ENCODE measurements around the gene LMX1A.

Gene LMX1A

GRCh38 chr1:165288350-165289120 is 68.0 kb downstream of the LMX1A start:
- H3K4me3 ChIP-seq (ENCODE audit: low read depth, low read length) = no peak overlapping the region
- no peak overlapping the region for H3K27ac ChIP-seq (ENCODE audit: low read depth, low read length)

GRCh38 chr1:165287781-165288180 is 68.7 kb downstream of the LMX1A start:
- H3K27ac ChIP-seq (ENCODE audit: low read depth, low read length) = no peak overlapping the region
- H3K4me1 ChIP-seq (ENCODE audit: control insufficient read depth, insufficient read depth, low read length) = peaks cover 18% of the 10 kb centered on the region
- no peaks in the 10 kb centered on the region for H3K27me3 ChIP-seq (ENCODE audit: control insufficient read depth, insufficient read depth, low read length)
- no peaks in the 10 kb centered on the region for H3K36me3 ChIP-seq (ENCODE audit: control insufficient read depth, insufficient read depth, low read length)
- peaks cover 13% of the 10 kb centered on the region for H3K9me3 ChIP-seq (ENCODE audit: control insufficient read depth, insufficient read depth, low read depth, low read length)
- H3K4me3 ChIP-seq (ENCODE audit: low read depth, low read length) = no peak overlapping the region
- no peak overlapping the region for H3K9ac ChIP-seq (ENCODE audit: low read length)

More at GRCh38 chr1:165288350-165289120, 68.0 kb downstream of the LMX1A start:
- peaks cover 13% of the 10 kb centered on the region for H3K9me3 ChIP-seq (ENCODE audit: control insufficient read depth, insufficient read depth, low read depth, low read length)
- H3K4me1 ChIP-seq (ENCODE audit: control insufficient read depth, insufficient read depth, low read length) = peaks cover 18% of the 10 kb centered on the region
- no peaks in the 10 kb centered on the region for H3K36me3 ChIP-seq (ENCODE audit: control insufficient read depth, insufficient read depth, low read length)
- no peaks in the 10 kb centered on the region for H3K27me3 ChIP-seq (ENCODE audit: control insufficient read depth, insufficient read depth, low read length)
- H3K9ac ChIP-seq (ENCODE audit: low read length) = no peak overlapping the region

- peaks cover 13% of the 10 kb centered on the region for H3K9me3 ChIP-seq (ENCODE audit: control insufficient read depth, insufficient read depth, low read depth, low read length)
- no peaks in the 10 kb centered on the region for H3K36me3 ChIP-seq (ENCODE audit: control insufficient read depth, insufficient read depth, low read length)
Observed at GRCh38 chr1:165287329-165287728, 69.2 kb downstream of the LMX1A start.

GRCh38 chr1:165284454-165284853 is 72.1 kb downstream of the LMX1A start:
- Histone ChIP-seq H3K27ac (ENCODE audit: low read depth, low read length) (no peak overlapping the region), H3K36me3 (ENCODE audit: control insufficient read depth, insufficient read depth, low read length) (no peaks in the 10 kb centered on the region), H3K27me3 (ENCODE audit: control insufficient read depth, insufficient read depth, low read length) (no peaks in the 10 kb centered on the region), H3K9me3 (ENCODE audit: control insufficient read depth, insufficient read depth, low read depth, low read length) (no peaks in the 10 kb centered on the region), H3K4me1 (ENCODE audit: control insufficient read depth, insufficient read depth, low read length) (peaks cover 29% of the 10 kb centered on the region), H3K4me3 (ENCODE audit: low read depth, low read length) (no peak overlapping the region), H3K9ac (ENCODE audit: low read length) (no peak overlapping the region)

More at GRCh38 chr1:165287329-165287728, 69.2 kb downstream of the LMX1A start:
- Histone ChIP-seq H3K4me3 (ENCODE audit: low read depth, low read length) (no peak overlapping the region), H3K4me1 (ENCODE audit: control insufficient read depth, insufficient read depth, low read length) (peaks cover 18% of the 10 kb centered on the region), H3K27me3 (ENCODE audit: control insufficient read depth, insufficient read depth, low read length) (no peaks in the 10 kb centered on the region), H3K9ac (ENCODE audit: low read length) (no peak overlapping the region), H3K27ac (ENCODE audit: low read depth, low read length) (no peak overlapping the region)

- Histone ChIP-seq H3K27ac (ENCODE audit: low read depth, low read length) (no peak overlapping the region), H3K36me3 (ENCODE audit: control insufficient read depth, insufficient read depth, low read length) (no peaks in the 10 kb centered on the region), H3K9me3 (ENCODE audit: control insufficient read depth, insufficient read depth, low read depth, low read length) (no peaks in the 10 kb centered on the region), H3K27me3 (ENCODE audit: control insufficient read depth, insufficient read depth, low read length) (no peaks in the 10 kb centered on the region), H3K9ac (ENCODE audit: low read length) (no peak overlapping the region), H3K4me1 (ENCODE audit: control insufficient read depth, insufficient read depth, low read length) (peaks cover 11% of the 10 kb centered on the region), H3K4me3 (ENCODE audit: low read depth, low read length) (no peak overlapping the region)
Observed at GRCh38 chr1:165281207-165281901, 75.2 kb downstream of the LMX1A start.

- H3K9me3 ChIP-seq (ENCODE audit: control insufficient read depth, insufficient read depth, low read depth, low read length) = no peaks in the 10 kb centered on the region
- H3K36me3 ChIP-seq (ENCODE audit: control insufficient read depth, insufficient read depth, low read length) = no peaks in the 10 kb centered on the region
- H3K27ac ChIP-seq (ENCODE audit: low read depth, low read length) = no peak overlapping the region
- H3K4me3 ChIP-seq (ENCODE audit: low read depth, low read length) = no peak overlapping the region
- no peaks in the 10 kb centered on the region for H3K27me3 ChIP-seq (ENCODE audit: control insufficient read depth, insufficient read depth, low read length)
- peaks cover 20% of the 10 kb centered on the region for H3K4me1 ChIP-seq (ENCODE audit: control insufficient read depth, insufficient read depth, low read length)
- H3K9ac ChIP-seq (ENCODE audit: low read length) = no peak overlapping the region
Observed at GRCh38 chr1:165279882-165280281, 76.6 kb downstream of the LMX1A start.

GRCh38 chr1:165276314-165276713 is 80.2 kb downstream of the LMX1A start:
- Histone ChIP-seq H3K27ac (ENCODE audit: low read depth, low read length) (no peak overlapping the region), H3K27me3 (ENCODE audit: control insufficient read depth, insufficient read depth, low read length) (no peaks in the 10 kb centered on the region), H3K4me1 (ENCODE audit: control insufficient read depth, insufficient read depth, low read length) (peaks cover 20% of the 10 kb centered on the region), H3K36me3 (ENCODE audit: control insufficient read depth, insufficient read depth, low read length) (no peaks in the 10 kb centered on the region), H3K4me3 (ENCODE audit: low read depth, low read length) (no peak overlapping the region), H3K9ac (ENCODE audit: low read length) (no peak overlapping the region), H3K9me3 (ENCODE audit: control insufficient read depth, insufficient read depth, low read depth, low read length) (no peaks in the 10 kb centered on the region)

GRCh38 chr1:165265196-165265838 is 91.2 kb downstream of the LMX1A start:
- no peak overlapping the region for H3K27ac ChIP-seq (ENCODE audit: low read depth, low read length)
- H3K4me1 ChIP-seq (ENCODE audit: control insufficient read depth, insufficient read depth, low read length) = peaks cover 7% of the 10 kb centered on the region
- no peak overlapping the region for H3K9ac ChIP-seq (ENCODE audit: low read length)
- no peaks in the 10 kb centered on the region for H3K36me3 ChIP-seq (ENCODE audit: control insufficient read depth, insufficient read depth, low read length)
- H3K4me3 ChIP-seq (ENCODE audit: low read depth, low read length) = no peak overlapping the region; the same call in 1 of the 2 replicates
- no peaks in the 10 kb centered on the region; the same call in 1 of the 2 replicates for H3K27me3 ChIP-seq (ENCODE audit: control insufficient read depth, insufficient read depth, low read length)
- peaks cover 3% of the 10 kb centered on the region; the same call in 1 of the 2 replicates for H3K9me3 ChIP-seq (ENCODE audit: control insufficient read depth, insufficient read depth, low read depth, low read length)

- no peak overlapping the region for H3K27ac ChIP-seq (ENCODE audit: low read depth, low read length)
- H3K4me3 ChIP-seq (ENCODE audit: low read depth, low read length) = no peak overlapping the region
- no peaks in the 10 kb centered on the region for H3K9me3 ChIP-seq (ENCODE audit: control insufficient read depth, insufficient read depth, low read depth, low read length)
- no peak overlapping the region for H3K9ac ChIP-seq (ENCODE audit: low read length)
- H3K4me1 ChIP-seq (ENCODE audit: control insufficient read depth, insufficient read depth, low read length) = no peaks in the 10 kb centered on the region
- no peaks in the 10 kb centered on the region for H3K36me3 ChIP-seq (ENCODE audit: control insufficient read depth, insufficient read depth, low read length)
- H3K27me3 ChIP-seq (ENCODE audit: control insufficient read depth, insufficient read depth, low read length) = peaks cover 14% of the 10 kb centered on the region; the same call in 1 of the 2 replicates
Observed at GRCh38 chr1:165259706-165260428, 96.6 kb downstream of the LMX1A start.

- Histone ChIP-seq H3K4me3 (ENCODE audit: low read depth, low read length) (no peak overlapping the region), H3K36me3 (ENCODE audit: control insufficient read depth, insufficient read depth, low read length) (no peaks in the 10 kb centered on the region), H3K9ac (ENCODE audit: low read length) (no peak overlapping the region), H3K27ac (ENCODE audit: low read depth, low read length) (no peak overlapping the region), H3K9me3 (ENCODE audit: control insufficient read depth, insufficient read depth, low read depth, low read length) (no peaks in the 10 kb centered on the region), H3K27me3 (ENCODE audit: control insufficient read depth, insufficient read depth, low read length) (peaks cover 20% of the 10 kb centered on the region; the same call in 1 of the 2 replicates), H3K4me1 (ENCODE audit: control insufficient read depth, insufficient read depth, low read length) (peaks cover 2% of the 10 kb centered on the region; the same call in 1 of the 2 replicates)
Observed at GRCh38 chr1:165259236-165259635, 97.3 kb downstream of the LMX1A start.

Data from HUES6 (cell line).